HG03097 (cell line): ENCODE results near the gene JMJD6.
"Not testable (repeated sequence)": the region's sequence is repeated elsewhere in the genome, so short reads cannot be mapped to it uniquely, and the experiment has no call there.

Source experiments
- ATAC-seq: cut with Tn5 transposase; IDR thresholded peaks from one replicate; pipeline ENCODE4 v1.9.1; 2021; ENCODE audit not compliant: unreplicated experiment, low FRiP score

Gene JMJD6

GRCh38 chr17:76718516-76718915 is 7.9 kb downstream of the JMJD6 start:
- ATAC-seq: no peak

GRCh38 chr17:76716839-76717215 is 9.6 kb downstream of the JMJD6 start:
- ATAC-seq: no peak

- ATAC-seq: no peak
Measured at GRCh38 chr17:76716146-76716838, 10.1 kb downstream of the JMJD6 start.

GRCh38 chr17:76715496-76715830 is 10.9 kb downstream of the JMJD6 start:
- no peak for ATAC-seq

- ATAC-seq: no peak
Measured at GRCh38 chr17:76714822-76715495, 11.4 kb downstream of the JMJD6 start.

- ATAC-seq: no peak
Measured at GRCh38 chr17:76714336-76714735, 12.1 kb downstream of the JMJD6 start.

- no peak for ATAC-seq
Measured at GRCh38 chr17:76713765-76714164, 12.6 kb downstream of the JMJD6 start.

GRCh38 chr17:76712321-76712720 is 14.1 kb downstream of the JMJD6 start:
- ATAC-seq: not testable (repeated sequence)

GRCh38 chr17:76710863-76711611 is 15.4 kb downstream of the JMJD6 start, which contains the start of gene MXRA7:
Gene MXRA7 (minus strand): TSS chr17:76710965. CDS start chr17:76710946, 19 bp downstream.
- no peak for ATAC-seq

GRCh38 chr17:76709951-76710862 is 16.2 kb downstream of the JMJD6 start:
- ATAC-seq: not testable (repeated sequence)

GRCh38 chr17:76709077-76709950 is 17.1 kb downstream of the JMJD6 start:
- ATAC-seq: no peak

GRCh38 chr17:76707985-76708807 is 18.2 kb downstream of the JMJD6 start:
- ATAC-seq: no peak

- no peak for ATAC-seq
Measured at GRCh38 chr17:76706817-76707216, 19.6 kb downstream of the JMJD6 start.

- ATAC-seq: no peak
Measured at GRCh38 chr17:76704805-76705204, 21.6 kb downstream of the JMJD6 start.

GRCh38 chr17:76702941-76703637 is 23.3 kb downstream of the JMJD6 start:
- ATAC-seq: no peak

- ATAC-seq: no peak
Measured at GRCh38 chr17:76702076-76702475, 24.3 kb downstream of the JMJD6 start.

- ATAC-seq: no peak
Measured at GRCh38 chr17:76701471-76701967, 24.9 kb downstream of the JMJD6 start.
